Activated CD4-positive, alpha-beta T cell treated with anti-CD3 and anti-CD28 coated beads, Interleukin-2, amount 10 ng/mL, durations not matched to agents 24 days and 14 days (primary cell): ENCODE measurements around the gene NUP133. TPM values are rescaled to one million over a fixed set of nuclear protein-coding genes. Genes with fewer than 3 reads are reported as not detected.

ENCODE experiments used
- DNase-seq: peaks from one replicate; pipeline ENCODE4 v3.0.0; 2022
- H3K27ac Mint-ChIP-seq: one replicate; pipeline ENCODE4 v1.8.0; 2022; ENCODE audit warnings: mild to moderate bottlenecking, mixed read lengths
- H3K27me3 Mint-ChIP-seq: one replicate; pipeline ENCODE4 v1.8.0; 2022; ENCODE audit warnings: mixed read lengths
- H3K36me3 Mint-ChIP-seq: one replicate; pipeline ENCODE4 v1.8.0; 2022; ENCODE audit warnings: low read depth, mild to moderate bottlenecking, mixed read lengths
- H3K4me1 Mint-ChIP-seq: one replicate; pipeline ENCODE4 v1.8.0; 2021; ENCODE audit warnings: mixed read lengths
- H3K4me3 Mint-ChIP-seq: one replicate; pipeline ENCODE4 v1.8.0; 2022; ENCODE audit warnings: mild to moderate bottlenecking, moderate library complexity, mixed read lengths
- H3K9me3 Mint-ChIP-seq: one replicate; pipeline ENCODE4 v1.8.0; 2021; ENCODE audit warnings: mixed read lengths
- intact Hi-C: fragments of 100-400 bp; cut with micrococcal nuclease; formaldehyde crosslinking; loops from one replicate; pipeline ENCODE4 v1.15.1; 2023
- total RNA-seq: library from RNA; stranded (reverse); gene quantifications from 2 replicates; pipeline ENCODE4 v1.2.3, GENCODE V29; 2022

The NUP133 gene
- total RNA-seq = 52.3 and 52.9 TPM in 2 replicates

DNA sequence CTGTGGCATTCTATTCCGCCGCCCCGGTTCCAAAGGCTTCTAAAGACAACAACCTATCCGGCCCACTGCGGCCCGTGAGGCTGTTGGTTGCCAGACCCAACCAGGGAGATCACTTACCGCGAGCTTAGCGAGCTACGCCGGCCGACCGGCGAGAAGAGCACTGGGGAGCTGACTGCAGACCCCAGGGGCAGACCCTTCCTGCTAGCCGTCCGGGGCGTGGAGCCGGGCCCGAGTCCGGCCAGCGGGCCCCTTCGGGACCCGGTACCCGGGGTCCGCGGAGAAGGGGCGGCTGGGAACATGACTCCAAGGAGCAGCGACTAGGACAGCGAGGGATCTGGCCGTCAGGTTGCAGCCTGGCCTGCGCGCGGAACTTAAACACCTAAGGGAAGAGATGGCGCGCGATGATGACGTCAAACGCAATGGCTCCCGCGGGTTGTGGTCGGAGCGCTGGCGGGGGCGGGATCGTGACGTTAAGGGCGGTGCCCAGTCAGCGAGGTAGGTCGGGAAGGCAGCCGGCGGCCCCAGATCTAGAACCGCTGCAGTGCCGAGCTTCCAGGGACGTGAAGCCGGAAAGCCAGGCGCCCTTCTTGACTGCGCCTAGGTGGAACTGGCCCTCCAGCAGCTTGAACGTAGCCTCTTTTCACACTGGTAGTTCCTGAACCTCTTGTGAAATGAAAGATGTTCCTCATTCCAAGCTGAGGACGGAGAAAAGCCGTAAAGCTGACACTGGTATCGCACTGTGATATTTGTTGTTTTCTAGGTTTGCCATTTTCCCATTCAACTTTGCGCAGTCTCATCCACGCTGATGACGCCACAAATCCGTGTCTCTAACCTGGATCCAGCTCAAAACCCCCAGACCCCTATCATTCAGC, at the start of gene NUP133:
Gene NUP133 (minus strand): TSS at position 391 of the 872 bp plus-strand sequence. CDS start 92 bp downstream, at position 299.
- Mint-ChIP-seq H3K27me3 (peaks cover 2% of the 10 kb centered on the region), H3K4me3 (peak within 1 kb of the TSS; percentile 92)

GRCh38 chr1:229557200-229557850, 49.2 kb upstream of the NUP133 start:
- Mint-ChIP-seq H3K4me1 (peaks cover 31% of the 10 kb centered on the region), H3K36me3 (peaks cover 12% of the 10 kb centered on the region), H3K27ac (peak overlapping the region; percentile 92), H3K27me3 (no peaks in the 10 kb centered on the region), H3K4me3 (peak overlapping the region; percentile 90), H3K9me3 (no peaks in the 10 kb centered on the region)
- intact Hi-C loops = loop anchor here (5.0 kb wide), 2 partner anchors 750 to 1095 kb away; no protein-coding TSS in a partner anchor
- peak; percentile 75 for DNase-seq

More for the DNA sequence above, at the start of gene NUP133:
- DNase-seq = peak; percentile 99
- Mint-ChIP-seq H3K36me3 (peaks cover 14% of the 10 kb centered on the region), H3K4me1 (peaks cover 32% of the 10 kb centered on the region), H3K9me3 (peaks cover 5% of the 10 kb centered on the region), H3K27ac (peak within 1 kb of the TSS; percentile 92)
- intact Hi-C loops = loop anchor here (2.0 kb wide), 2 partner anchors 51 to 117 kb away; partner anchors contain the start of gene ABCB10

GRCh38 chr1:229554886-229555621, 46.9 kb upstream of the NUP133 start:
- Mint-ChIP-seq H3K27ac (peak overlapping the region; percentile 28), H3K36me3 (peaks cover 14% of the 10 kb centered on the region), H3K27me3 (no peaks in the 10 kb centered on the region), H3K4me3 (peak overlapping the region; percentile 33), H3K9me3 (no peaks in the 10 kb centered on the region), H3K4me1 (peaks cover 33% of the 10 kb centered on the region)
- DNase-seq = no peak
- intact Hi-C loops = loop anchor here (5.0 kb wide), 2 partner anchors 752 to 1093 kb away; no protein-coding TSS in a partner anchor

- Mint-ChIP-seq H3K4me3 (no peak overlapping the region), H3K9me3 (no peaks in the 10 kb centered on the region), H3K27ac (no peak overlapping the region), H3K27me3 (no peaks in the 10 kb centered on the region), H3K4me1 (peaks cover 30% of the 10 kb centered on the region), H3K36me3 (peaks cover 18% of the 10 kb centered on the region)
- intact Hi-C loops = no loop called here
- DNase-seq = no peak
Measured at GRCh38 chr1:229553621-229554130, 45.5 kb upstream of the NUP133 start.

GRCh38 chr1:229552732-229553131, 44.6 kb upstream of the NUP133 start:
- intact Hi-C loops = no loop called here
- H3K27ac Mint-ChIP-seq = peak overlapping the region; percentile 2
- no peak for DNase-seq
- H3K9me3 Mint-ChIP-seq = no peaks in the 10 kb centered on the region
- no peak overlapping the region for H3K4me3 Mint-ChIP-seq
- H3K36me3 Mint-ChIP-seq = peaks cover 23% of the 10 kb centered on the region
- H3K27me3 Mint-ChIP-seq = no peaks in the 10 kb centered on the region
- H3K4me1 Mint-ChIP-seq = peaks cover 30% of the 10 kb centered on the region

GRCh38 chr1:229550812-229551567, 42.8 kb upstream of the NUP133 start:
- DNase-seq = no peak

GRCh38 chr1:229547542-229547941, 39.4 kb upstream of the NUP133 start:
- Mint-ChIP-seq H3K9me3 (no peaks in the 10 kb centered on the region), H3K36me3 (peaks cover 48% of the 10 kb centered on the region), H3K27me3 (no peaks in the 10 kb centered on the region), H3K4me1 (peaks cover 16% of the 10 kb centered on the region), H3K27ac (no peak overlapping the region), H3K4me3 (no peak overlapping the region)
- intact Hi-C loops = no loop called here
- DNase-seq = no peak

More at GRCh38 chr1:229550812-229551567, 42.8 kb upstream of the NUP133 start:
- Mint-ChIP-seq H3K27ac (no peak overlapping the region), H3K36me3 (peaks cover 30% of the 10 kb centered on the region), H3K27me3 (no peaks in the 10 kb centered on the region), H3K4me1 (peaks cover 17% of the 10 kb centered on the region), H3K4me3 (no peak overlapping the region), H3K9me3 (no peaks in the 10 kb centered on the region)
- intact Hi-C loops = no loop called here

GRCh38 chr1:229544587-229544986, 36.4 kb upstream of the NUP133 start:
- Mint-ChIP-seq H3K4me1 (peaks cover 24% of the 10 kb centered on the region), H3K36me3 (peaks cover 60% of the 10 kb centered on the region), H3K27ac (no peak overlapping the region), H3K27me3 (no peaks in the 10 kb centered on the region), H3K9me3 (no peaks in the 10 kb centered on the region), H3K4me3 (no peak overlapping the region)
- DNase-seq = no peak
- intact Hi-C loops = no loop called here

- Mint-ChIP-seq H3K9me3 (no peaks in the 10 kb centered on the region), H3K27ac (no peak overlapping the region), H3K27me3 (no peaks in the 10 kb centered on the region), H3K36me3 (peaks cover 71% of the 10 kb centered on the region), H3K4me3 (no peak overlapping the region), H3K4me1 (peaks cover 21% of the 10 kb centered on the region)
- intact Hi-C loops = no loop called here
- no peak for DNase-seq
Measured at GRCh38 chr1:229539863-229540506, 31.8 kb upstream of the NUP133 start.

- no peak overlapping the region for H3K27ac Mint-ChIP-seq
- peaks cover 64% of the 10 kb centered on the region for H3K36me3 Mint-ChIP-seq
- no peaks in the 10 kb centered on the region for H3K27me3 Mint-ChIP-seq
- peaks cover 18% of the 10 kb centered on the region for H3K4me1 Mint-ChIP-seq
- intact Hi-C loops = no loop called here
- H3K9me3 Mint-ChIP-seq = no peaks in the 10 kb centered on the region
- no peak for DNase-seq
- H3K4me3 Mint-ChIP-seq = no peak overlapping the region
Measured at GRCh38 chr1:229538945-229539344, 30.8 kb upstream of the NUP133 start.

GRCh38 chr1:229537894-229538293, 29.8 kb upstream of the NUP133 start:
- Mint-ChIP-seq H3K36me3 (peaks cover 63% of the 10 kb centered on the region), H3K27ac (peak overlapping the region; percentile 16), H3K9me3 (no peaks in the 10 kb centered on the region), H3K4me1 (peaks cover 12% of the 10 kb centered on the region), H3K27me3 (no peaks in the 10 kb centered on the region), H3K4me3 (no peak overlapping the region)
- no peak for DNase-seq
- intact Hi-C loops = no loop called here

- no peak for DNase-seq
- peaks cover 58% of the 10 kb centered on the region for H3K36me3 Mint-ChIP-seq
- no peaks in the 10 kb centered on the region for H3K27me3 Mint-ChIP-seq
- H3K4me1 Mint-ChIP-seq = peaks cover 5% of the 10 kb centered on the region
- intact Hi-C loops = no loop called here
- no peaks in the 10 kb centered on the region for H3K9me3 Mint-ChIP-seq
- H3K4me3 Mint-ChIP-seq = no peak overlapping the region
- H3K27ac Mint-ChIP-seq = no peak overlapping the region
Measured at GRCh38 chr1:229536982-229537381, 28.8 kb upstream of the NUP133 start.
